GM10847 (cell line): ENCODE results near the gene ELP2.

Experiments used
- POLR2A ChIP-seq: IDR thresholded peaks from 2 replicates; pipeline ENCODE4 v1.6.1; 2011; ENCODE audit not compliant: insufficient read length; ENCODE audit errors: extremely low read depth

Gene ELP2

DNA sequence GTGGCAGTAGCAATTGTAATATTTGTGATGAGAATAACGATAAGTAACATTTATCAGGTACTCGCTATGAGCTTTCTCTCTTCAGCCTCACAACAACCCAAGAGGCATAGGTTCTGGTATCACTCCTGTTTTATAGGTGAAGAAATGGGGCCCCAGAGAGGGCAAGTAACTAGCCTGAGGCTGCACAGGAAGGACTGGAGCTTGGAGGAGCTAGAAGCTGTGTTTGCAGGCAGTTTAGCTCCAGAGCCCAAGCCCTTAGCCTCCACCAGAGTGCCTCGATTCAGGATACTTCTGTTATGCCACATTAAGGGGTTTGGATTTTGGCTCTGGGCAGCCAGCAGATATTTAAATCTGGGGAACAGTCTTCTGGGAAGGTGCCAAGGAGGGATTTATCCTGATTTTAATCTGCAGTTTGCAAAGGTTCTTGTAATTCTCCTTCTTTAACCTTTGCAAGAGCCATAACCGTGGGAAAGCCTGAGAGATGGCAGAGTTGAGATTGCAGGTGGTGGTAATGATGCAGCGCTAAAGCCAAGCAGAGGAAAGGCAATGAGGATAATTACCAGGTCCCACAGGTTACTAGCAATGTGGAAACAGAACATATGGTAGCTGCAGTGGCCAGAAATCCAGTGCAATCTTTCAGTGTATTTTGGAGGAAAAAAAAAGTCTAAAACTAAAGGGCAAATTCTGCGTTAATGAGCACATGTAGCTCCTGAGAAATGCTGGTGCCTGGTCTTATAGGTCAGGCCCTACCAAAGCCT lies 66.7 kb downstream of the ELP2 start:
- no peak for TF ChIP-seq POLR2A

DNA sequence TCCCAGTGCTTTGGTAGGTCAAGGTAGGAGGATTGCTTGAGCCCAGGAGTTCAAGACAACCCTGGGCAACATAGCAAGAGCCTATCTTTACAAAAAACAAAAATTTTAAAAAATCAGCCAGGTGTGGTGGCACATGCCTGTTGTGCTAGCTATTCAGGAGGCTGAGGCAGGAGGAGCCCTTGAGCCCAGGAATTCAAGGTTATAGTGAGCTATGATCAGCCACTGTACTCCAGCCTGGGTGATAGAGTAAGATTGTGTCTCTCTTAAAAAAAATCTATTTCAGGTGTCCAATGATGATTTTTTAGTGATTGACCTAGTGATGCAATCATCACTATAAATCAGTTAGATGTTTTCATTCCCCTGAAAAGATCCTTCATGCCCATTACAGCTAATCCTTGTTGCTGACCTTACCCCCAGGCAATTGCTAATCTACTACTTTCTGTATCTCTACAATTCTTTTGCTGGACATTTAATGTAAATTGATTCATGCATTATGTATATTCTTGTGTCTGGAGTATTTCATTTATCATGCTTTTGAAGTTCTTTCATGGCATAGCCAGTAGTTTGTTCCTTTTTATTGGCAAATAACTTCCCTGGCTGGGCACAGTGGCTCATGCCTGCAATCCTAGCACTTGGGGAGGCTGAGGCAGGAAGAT lies 67.9 kb downstream of the ELP2 start:
- no peak for TF ChIP-seq POLR2A

DNA sequence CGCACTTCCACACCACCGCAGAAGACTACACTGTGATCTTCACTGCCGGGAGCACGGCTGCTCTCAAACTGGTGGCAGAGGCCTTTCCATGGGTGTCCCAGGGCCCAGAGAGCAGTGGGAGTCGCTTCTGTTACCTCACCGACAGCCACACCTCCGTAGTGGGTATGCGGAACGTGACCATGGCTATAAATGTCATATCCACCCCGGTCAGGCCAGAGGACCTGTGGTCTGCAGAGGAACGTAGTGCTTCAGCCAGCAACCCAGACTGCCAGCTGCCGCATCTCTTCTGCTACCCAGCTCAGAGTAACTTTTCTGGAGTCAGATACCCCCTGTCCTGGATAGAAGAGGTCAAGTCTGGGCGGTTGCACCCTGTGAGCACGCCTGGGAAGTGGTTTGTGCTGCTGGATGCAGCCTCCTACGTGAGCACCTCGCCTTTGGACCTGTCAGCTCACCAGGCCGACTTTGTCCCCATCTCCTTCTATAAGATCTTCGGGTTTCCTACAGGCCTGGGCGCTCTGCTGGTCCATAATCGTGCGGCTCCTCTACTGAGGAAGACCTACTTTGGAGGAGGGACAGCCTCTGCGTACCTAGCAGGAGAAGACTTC lies 70.1 kb downstream of the ELP2 start:
- no peak for TF ChIP-seq POLR2A

DNA sequence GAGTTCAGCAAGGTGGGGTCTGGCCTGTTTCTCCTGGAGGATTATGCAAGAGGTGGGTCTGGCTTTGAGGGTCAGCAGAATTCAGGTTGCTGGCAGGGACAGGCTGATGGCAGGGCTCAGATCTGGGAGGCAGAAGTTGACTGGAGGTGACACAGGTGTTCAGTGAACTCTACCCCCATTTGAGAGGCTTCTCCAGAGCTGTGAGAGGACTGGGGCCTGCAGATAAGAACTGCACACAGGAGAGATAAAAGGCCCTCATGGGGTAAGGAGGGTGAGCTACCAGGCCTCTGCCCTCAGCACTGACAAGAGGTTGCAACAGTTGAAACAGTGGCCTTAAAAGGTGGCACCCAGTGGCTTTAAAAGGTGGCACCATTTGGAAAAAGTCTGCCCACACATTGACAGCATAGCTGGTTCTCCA lies 70.7 kb downstream of the ELP2 start:
- no peak for TF ChIP-seq POLR2A

DNA sequence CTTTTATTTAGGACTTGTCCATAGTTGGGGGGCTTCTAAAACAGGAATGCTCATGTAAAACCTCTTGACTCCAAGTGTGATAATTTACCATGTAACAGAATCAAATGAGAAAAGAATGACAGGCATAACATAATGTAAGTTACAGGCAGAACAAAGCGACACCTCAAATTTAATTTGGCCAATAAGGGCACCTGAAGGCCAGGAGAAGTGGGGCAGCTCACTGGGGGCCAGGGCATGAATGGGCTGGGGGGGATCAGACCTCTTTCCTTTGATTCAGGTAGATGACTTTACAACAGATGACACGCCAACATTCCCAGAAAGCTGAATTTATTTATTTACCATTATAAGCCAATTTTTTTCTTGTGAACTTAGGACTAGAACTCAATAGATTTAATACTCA lies 72.1 kb downstream of the ELP2 start:
- TF ChIP-seq POLR2A: no peak

DNA sequence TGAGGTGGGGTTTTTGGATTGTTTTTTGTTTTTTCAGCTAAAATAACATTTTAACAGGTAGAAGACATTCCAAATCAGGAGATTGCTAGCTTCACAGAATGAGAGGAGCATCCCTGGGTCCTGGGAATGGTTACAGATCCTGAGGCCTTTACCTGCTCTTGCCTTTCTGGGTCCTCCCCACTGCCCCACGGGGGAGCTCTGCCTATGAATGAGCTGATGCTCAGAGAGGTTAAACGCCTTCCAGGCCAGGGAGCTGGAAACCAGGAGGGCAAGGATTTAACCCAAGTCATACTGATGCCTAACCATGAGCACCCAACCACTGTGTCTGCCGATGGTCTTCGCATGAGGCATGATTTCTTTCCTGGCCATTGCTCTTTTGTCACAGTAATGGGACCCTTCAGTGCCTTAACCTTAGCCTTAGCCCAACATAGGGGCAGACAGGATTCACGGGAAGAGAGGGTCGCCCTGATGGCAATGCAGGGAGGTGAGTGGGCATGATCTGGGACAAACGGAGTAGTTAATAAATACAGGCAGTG lies 73.7 kb downstream of the ELP2 start:
- no peak for TF ChIP-seq POLR2A

DNA sequence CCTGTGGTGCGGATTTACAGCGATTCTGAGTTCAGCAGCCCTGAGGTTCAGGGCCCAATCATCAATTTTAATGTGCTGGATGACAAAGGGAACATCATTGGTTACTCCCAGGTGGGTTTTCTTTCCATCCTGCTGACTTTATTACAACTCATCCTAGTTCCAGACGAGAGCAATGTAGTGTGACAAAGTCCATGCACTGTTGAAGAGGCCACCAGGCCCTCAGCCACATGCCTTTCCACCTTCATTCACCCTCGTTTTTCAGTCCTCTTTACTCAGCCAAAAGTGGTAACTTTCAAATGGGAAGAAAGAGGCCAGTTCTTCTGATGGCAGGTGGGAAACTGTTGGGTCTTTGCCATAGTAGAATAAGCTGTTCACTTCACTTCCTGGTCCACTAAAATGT lies 75.5 kb downstream of the ELP2 start:
- TF ChIP-seq POLR2A: no peak

DNA sequence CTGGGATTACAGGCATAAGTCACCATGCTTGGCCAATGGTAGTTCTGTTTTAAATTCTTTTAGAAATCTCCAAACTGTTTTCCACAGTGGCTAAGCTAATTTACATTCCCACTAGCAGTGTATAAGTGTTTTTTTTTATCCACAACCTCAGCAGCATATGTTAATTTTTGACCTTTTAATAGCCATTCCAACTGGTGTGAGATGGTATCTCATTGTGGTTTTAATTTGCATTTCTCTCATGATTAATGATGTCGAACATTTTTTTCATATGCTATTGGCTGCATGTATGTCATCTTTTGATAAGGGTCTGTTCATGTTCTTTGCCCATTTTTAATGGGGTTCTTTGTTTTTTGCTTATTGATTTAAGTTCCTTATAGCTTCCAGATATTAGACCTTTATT lies 77.6 kb downstream of the ELP2 start:
- TF ChIP-seq POLR2A: no peak

DNA sequence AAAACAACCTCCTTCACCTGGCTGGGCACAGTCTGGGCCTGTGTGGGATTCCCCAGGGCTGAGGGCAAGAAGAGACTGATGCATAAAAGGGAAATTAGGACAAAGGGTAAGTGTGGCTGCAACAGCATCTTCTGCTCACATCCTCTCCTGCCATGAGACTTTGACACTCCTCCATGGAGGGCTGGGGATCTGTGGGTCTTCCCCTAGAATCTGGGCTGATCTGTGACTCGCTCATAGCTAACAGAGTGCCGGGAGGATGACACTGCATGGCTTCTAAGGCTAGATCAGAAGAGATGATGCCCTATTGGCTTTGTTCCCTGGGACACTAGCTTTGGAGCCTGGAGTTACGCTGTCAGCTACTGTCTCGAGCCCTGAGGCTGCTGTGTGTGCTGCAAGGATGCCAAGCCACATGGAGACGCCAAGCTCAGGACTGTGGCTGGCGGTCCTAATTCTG lies 81.9 kb downstream of the ELP2 start:
- TF ChIP-seq POLR2A: no peak

DNA sequence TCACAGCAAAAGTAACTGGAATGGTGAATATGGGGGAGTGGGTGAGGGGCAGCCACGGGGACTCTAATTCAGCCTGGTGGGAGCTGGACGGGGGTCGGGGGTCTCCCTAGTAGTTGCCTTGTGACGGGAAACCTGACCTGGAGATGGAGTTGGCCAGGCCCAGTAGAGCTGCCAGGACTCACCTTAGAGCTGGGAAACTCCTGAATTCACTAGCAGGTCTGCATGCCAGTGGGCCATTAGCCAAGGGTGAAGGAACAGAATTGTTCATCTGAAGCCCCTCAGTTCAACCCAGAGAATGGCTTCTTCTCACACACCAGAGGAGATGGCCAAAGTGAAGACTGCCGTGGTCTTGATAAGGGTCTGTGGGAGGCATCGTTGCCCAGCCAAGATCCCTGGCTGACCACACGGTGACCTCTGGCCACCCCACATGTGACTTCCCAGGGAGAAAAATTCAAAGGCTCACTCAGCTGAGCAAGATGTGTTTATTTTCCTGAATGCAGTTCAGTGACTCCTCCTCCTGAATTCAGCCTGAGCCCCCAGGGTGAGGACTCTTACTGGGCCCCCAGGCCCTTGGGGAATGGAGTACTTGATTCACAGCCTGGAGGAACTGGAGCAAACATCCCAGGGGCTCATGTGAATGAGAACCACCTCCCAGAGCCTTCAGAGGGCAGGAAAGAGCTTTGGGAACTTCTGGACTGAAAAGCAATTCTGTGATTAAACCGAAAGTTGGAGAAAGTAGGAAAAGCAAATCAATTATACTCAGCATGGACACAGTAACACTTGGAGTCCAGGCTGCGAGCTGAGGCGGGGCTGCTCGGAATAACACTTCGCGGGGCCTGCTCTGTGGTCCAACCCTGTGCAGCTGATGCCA lies 82.8 kb downstream of the ELP2 start:
- no peak for TF ChIP-seq POLR2A

DNA sequence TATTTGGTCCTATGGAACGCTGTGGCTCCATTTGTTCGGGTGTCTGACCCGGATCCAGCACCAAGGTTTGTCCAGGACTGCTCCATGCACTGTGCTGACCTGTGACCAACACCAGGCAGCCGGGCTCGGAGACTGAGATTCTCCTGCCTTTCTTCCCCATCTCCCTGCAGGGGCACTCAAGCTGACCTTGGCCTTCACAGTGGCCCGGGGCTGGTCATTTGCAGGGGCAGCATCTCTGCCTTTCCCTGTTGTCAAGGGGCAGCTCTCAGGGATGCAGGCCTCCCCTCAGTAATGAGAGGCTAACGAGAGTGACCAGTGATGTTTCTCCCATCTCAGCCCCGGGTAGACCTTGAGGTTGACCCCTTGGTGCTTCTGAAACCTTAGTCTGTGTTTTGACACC lies 85.1 kb downstream of the ELP2 start:
- no peak for TF ChIP-seq POLR2A

DNA sequence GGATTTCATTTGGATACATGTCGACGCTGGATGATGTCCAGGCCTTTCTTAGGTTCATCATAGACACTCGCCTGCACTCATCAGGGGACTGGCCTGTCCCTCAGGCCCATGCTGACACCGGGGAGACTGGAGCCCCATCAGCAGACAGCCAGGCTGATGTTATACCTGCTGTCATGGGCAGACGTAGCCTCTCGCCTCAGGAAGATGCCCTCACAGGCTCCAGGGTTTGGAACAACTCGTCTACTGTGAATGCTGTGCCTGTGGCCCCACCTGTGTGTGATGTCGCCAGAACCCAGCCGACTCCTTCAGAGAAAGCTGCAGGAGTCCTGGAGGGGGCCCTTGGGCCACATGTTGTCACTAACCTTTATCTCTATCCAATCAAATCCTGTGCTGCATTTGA lies 85.9 kb downstream of the ELP2 start:
- no peak for TF ChIP-seq POLR2A

DNA sequence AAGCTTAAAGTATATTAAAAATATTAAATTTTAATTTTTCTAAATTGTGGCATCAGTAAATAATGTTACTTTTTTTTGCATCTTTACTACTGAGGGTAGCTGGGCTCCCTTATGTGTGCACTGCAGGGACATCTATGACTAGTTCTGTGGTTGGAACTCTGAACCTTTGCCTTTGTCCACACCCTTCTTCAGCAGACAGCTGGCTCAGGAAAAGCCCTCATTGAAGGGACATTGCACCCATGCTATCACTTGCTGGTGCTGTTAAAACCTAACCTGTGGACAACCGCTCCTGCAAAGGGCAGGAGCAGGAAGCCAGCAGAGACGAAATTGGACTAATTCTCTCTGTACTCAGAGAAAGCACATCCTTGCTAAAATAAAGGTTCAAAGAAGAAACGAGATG lies 87.6 kb downstream of the ELP2 start:
- no peak for TF ChIP-seq POLR2A

DNA sequence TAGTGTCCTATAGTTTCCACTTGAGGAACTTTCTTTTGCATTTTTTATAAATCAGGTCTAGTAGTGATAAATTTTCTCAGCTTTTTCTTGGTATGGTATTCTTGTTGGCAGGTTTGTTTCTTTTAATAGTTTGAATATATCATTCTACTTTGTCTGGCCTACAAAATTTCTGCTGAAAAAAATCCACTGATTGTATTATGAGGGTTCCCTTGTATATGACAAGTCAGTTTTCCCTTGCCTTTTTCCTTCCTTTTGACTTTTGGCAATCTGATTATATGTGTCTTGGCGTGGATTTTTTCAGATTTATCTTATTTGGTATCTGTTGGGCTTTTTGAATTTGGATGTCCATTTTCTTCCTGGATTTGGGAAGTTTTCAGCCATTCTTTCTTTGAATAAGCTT lies 99.5 kb downstream of the ELP2 start:
- no peak for TF ChIP-seq POLR2A
